Suprapubic skin (tissue), 4 donors: ENCODE data around the gene MOB3B. TPM values are rescaled to one million over a fixed set of nuclear protein-coding genes. Genes with fewer than 3 reads are reported as not detected.

Experiments
- DNase-seq, 2 donors: peaks; one replicate each; pipeline ENCODE4 v3.0.0-alpha.2; 2019; ENCODE audit warnings: low spot score in 2 of 2
- H3K27ac ChIP-seq: fragments of 200-600 bp; sonication (generic); one replicate; pipeline ENCODE4 v1.5.1; 2019
- H3K27me3 ChIP-seq: fragments of 200-600 bp; sonication (generic); one replicate; pipeline ENCODE4 v1.5.1; 2019
- H3K36me3 ChIP-seq: fragments of 200-600 bp; sonication (generic); one replicate; pipeline ENCODE4 v1.5.1; 2019
- H3K4me1 ChIP-seq: fragments of 200-600 bp; sonication (generic); one replicate; pipeline ENCODE4 v1.5.1; 2019
- H3K4me3 ChIP-seq: fragments of 200-600 bp; sonication (generic); one replicate; pipeline ENCODE4 v1.5.1; 2019; ENCODE audit warnings: mild to moderate bottlenecking
- H3K9me3 ChIP-seq: fragments of 200-600 bp; sonication (generic); one replicate; pipeline ENCODE4 v1.5.1; 2019
- CTCF ChIP-seq, 2 donors: fragments of 200-600 bp in 1 of 2; fragments of 450-650 bp in 1 of 2; sonication (generic) in 1 of 2; IDR thresholded peaks; one replicate each; pipeline ENCODE4 v1.5.1; 2016 to 2019; ENCODE audit warnings: antibody characterized with exemption in 2 of 2, mild to moderate bottlenecking in 1 of 2, moderate library complexity in 1 of 2
- EP300 ChIP-seq: sonication (generic); formaldehyde crosslinking; IDR thresholded peaks from one replicate; pipeline ENCODE4 v1.6.1; 2017; ENCODE audit warnings: antibody characterized with exemption
- POLR2A ChIP-seq, 2 donors: fragments of 450-650 bp; IDR thresholded peaks; one replicate each; pipeline ENCODE4 v1.6.1; 2017; ENCODE audit warnings: antibody characterized with exemption in 2 of 2, mild to moderate bottlenecking in 2 of 2, moderate library complexity in 2 of 2
- POLR2AphosphoS5 ChIP-seq, 3 donors: sonication (generic); formaldehyde crosslinking; IDR thresholded peaks; one replicate each; pipeline ENCODE4 v1.6.1; 2017; ENCODE audit warnings: antibody characterized with exemption in 3 of 3
- WGBS: methylation state at CpG from one replicate; pipeline ENCODE4 v1.1.5; 2018; 5-methylcytosine and 5-hydroxymethylcytosine counted together
- total RNA-seq, 4 donors: library from RNA; depleted of rRNA; stranded (reverse); fragments of >200 nt; gene quantifications; one replicate each; pipeline ENCODE4 v1.1.0, GENCODE V29; 2016

The MOB3B gene
- total RNA-seq, 4 donors from 2014 or later: 8.2 to 21.5 (median 10.9) TPM

- DNase-seq: no peak
- Histone ChIP-seq H3K4me3 (no peak overlapping the region), H3K27ac (no peak overlapping the region), H3K27me3 (no peaks in the 10 kb centered on the region), H3K36me3 (no peaks in the 10 kb centered on the region), H3K4me1 (peaks cover 24% of the 10 kb centered on the region), H3K9me3 (no peaks in the 10 kb centered on the region)
- TF ChIP-seq EP300 (no peak), POLR2A (IDR thresholded peaks at IDR 0.05) (no peak), POLR2AphosphoS5 (IDR thresholded peaks at IDR 0.05) (no peak), CTCF (IDR thresholded peaks at IDR 0.05) (no peak)
- WGBS: 33% methylated on average over 4 of the region's 4 CpGs
These were observed 12.1 kb upstream of the MOB3B start for GRCh38 chr9:27541740-27542139.

- Histone ChIP-seq H3K4me3 (no peak overlapping the region), H3K4me1 (peaks cover 24% of the 10 kb centered on the region), H3K36me3 (peaks cover 5% of the 10 kb centered on the region), H3K9me3 (no peaks in the 10 kb centered on the region), H3K27ac (peak overlapping the region; percentile 74), H3K27me3 (no peaks in the 10 kb centered on the region)
- 41% methylated on average over 1 of the region's 1 CpG for WGBS
- TF ChIP-seq POLR2A (IDR thresholded peaks at IDR 0.05): no peak
- no peak for TF ChIP-seq POLR2AphosphoS5 (IDR thresholded peaks at IDR 0.05)
- TF ChIP-seq EP300: no peak
- no peak for TF ChIP-seq CTCF (IDR thresholded peaks at IDR 0.05)
- no peak for DNase-seq
These were observed 10.9 kb upstream of the MOB3B start for GRCh38 chr9:27540502-27540901.

GRCh38 chr9:27539479-27540441 lies 10.1 kb upstream of the MOB3B start:
- DNase-seq: no peak
- H3K27me3 ChIP-seq: no peaks in the 10 kb centered on the region
- TF ChIP-seq POLR2AphosphoS5 (IDR thresholded peaks at IDR 0.05): peak in 2 of 3 donors; percentile 57 to 72
- no peak for TF ChIP-seq CTCF (IDR thresholded peaks at IDR 0.05)
- peak; percentile 92 for TF ChIP-seq EP300
- TF ChIP-seq POLR2A (IDR thresholded peaks at IDR 0.05): no peak
- WGBS: 28% methylated on average over 5 of the region's 5 CpGs
- peak overlapping the region; percentile 74 for H3K27ac ChIP-seq
- H3K4me3 ChIP-seq: no peak overlapping the region
- H3K9me3 ChIP-seq: no peaks in the 10 kb centered on the region
- H3K4me1 ChIP-seq: peaks cover 26% of the 10 kb centered on the region
- H3K36me3 ChIP-seq: peaks cover 6% of the 10 kb centered on the region

- Histone ChIP-seq H3K4me1 (peaks cover 34% of the 10 kb centered on the region), H3K27me3 (no peaks in the 10 kb centered on the region), H3K9me3 (no peaks in the 10 kb centered on the region), H3K27ac (no peak overlapping the region), H3K4me3 (no peak overlapping the region), H3K36me3 (peaks cover 6% of the 10 kb centered on the region)
- no peak for TF ChIP-seq POLR2AphosphoS5 (IDR thresholded peaks at IDR 0.05)
- TF ChIP-seq POLR2A (IDR thresholded peaks at IDR 0.05): no peak
- no peak for TF ChIP-seq CTCF (IDR thresholded peaks at IDR 0.05)
- no peak for TF ChIP-seq EP300
- 91% methylated on average over 3 of the region's 3 CpGs for WGBS
- no peak for DNase-seq
These were observed 9.0 kb upstream of the MOB3B start for GRCh38 chr9:27538647-27539046.

- H3K9me3 ChIP-seq: no peaks in the 10 kb centered on the region
- no peak for TF ChIP-seq POLR2AphosphoS5 (IDR thresholded peaks at IDR 0.05)
- TF ChIP-seq CTCF (IDR thresholded peaks at IDR 0.05): no peak
- no peak for TF ChIP-seq EP300
- TF ChIP-seq POLR2A (IDR thresholded peaks at IDR 0.05): no peak
- no peak for DNase-seq
- peaks cover 39% of the 10 kb centered on the region for H3K4me1 ChIP-seq
- 70% methylated on average over 1 of the region's 1 CpG for WGBS
- H3K27ac ChIP-seq: no peak overlapping the region
- H3K27me3 ChIP-seq: no peaks in the 10 kb centered on the region
- no peak overlapping the region for H3K4me3 ChIP-seq
- H3K36me3 ChIP-seq: peaks cover 6% of the 10 kb centered on the region
These were observed 8.1 kb upstream of the MOB3B start for GRCh38 chr9:27537756-27538155.
